ENCODE measurements around the gene ERG. TPM values are rescaled to one million over a fixed set of nuclear protein-coding genes. Genes with fewer than 3 reads are reported as not detected.

Gene ERG
- total RNA-seq, 1 donor from 2014 or later = 10.0 TPM

DNA sequence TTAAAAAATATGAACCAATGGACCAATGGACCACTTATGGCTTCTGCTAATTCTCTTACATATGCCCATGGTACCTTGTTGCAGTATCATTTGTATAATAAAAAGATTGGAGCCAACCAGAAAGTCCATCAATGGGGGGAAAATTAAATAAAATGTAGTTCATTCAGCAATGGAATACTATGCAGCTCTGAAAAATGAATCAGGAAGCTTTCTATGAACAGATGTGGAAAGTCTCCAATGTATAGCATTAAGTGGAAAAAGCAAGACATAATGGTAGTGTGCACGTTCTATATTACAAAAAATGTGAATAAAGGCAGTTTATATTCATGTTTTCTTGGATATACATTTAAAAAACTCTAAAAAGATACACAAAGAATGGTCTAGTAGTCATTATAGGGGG, 140.2 kb downstream of the ERG start:
- DNase-seq (ENCODE audit: low spot score) = no peak

DNA sequence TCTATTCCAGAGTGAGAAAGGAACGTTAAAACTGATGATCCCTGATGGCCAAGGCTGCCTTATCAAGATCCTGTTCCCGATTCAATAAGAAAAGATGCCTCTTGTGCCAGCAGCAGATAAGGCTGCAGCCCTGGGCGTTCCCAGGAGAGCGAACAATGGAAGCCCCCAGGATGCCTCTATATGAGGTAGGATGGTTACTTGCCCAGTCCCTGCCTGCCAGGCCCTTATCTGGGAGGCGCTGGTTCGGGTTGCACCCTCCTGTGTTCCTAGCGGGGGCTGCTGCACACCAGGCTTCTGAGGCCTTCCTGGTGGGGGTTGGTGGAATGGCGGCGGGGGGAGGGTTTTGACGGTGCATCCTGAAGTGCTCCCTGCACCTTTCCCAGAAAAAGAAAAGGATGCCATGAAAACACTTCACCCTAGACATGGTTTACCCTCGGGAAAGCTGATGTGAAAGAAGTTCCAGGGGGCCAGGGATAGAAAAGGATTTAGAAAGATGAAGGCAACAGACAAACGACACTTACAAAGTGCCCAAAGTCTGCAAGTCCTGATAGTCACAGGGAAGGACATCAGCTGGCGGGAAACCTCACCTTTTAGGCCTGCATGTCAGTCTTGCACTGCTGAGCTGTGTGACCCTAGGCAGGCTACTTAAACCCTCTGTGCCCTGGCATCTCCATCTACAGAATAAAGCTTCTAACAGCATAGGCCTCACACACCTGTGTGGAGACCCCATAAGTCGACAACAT, 141.2 kb downstream of the ERG start:
- DNase-seq (ENCODE audit: low spot score) = no peak

DNA sequence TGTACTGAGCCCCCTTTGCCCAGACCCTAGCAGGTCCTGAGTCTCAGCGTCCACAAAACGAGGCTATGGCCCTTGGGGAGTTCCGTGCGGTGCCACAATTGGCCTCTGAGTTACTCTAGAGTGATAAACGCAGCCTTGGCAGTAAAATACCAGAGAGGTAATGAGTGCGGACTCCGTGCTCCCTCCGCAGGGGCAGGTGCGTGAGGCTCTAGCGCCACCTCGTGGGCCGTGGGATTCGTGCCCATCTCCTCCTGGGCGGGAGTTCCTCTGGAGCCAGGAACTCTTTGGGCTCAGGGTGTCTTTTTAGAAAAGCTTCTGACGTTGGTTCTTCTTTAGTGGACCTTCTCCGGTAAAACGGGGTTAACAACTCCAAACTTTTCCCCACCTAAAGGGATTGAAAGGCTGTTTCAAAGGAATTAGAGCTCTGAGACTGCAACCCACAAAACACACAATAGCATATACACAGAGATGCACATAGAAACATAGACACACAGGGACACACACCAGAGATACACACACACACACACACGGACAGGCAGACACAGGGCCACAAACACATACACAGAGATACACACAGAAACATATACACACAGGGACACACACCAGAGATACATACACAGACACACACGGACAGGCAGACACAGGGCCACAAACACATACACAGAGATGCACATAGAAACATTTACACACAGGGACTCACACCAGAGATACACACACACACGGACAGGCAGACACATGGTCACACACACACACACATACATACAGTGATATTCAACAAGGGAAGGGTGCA, 142.1 kb downstream of the ERG start:
- peak; percentile 75 for DNase-seq (ENCODE audit: low spot score)

DNA sequence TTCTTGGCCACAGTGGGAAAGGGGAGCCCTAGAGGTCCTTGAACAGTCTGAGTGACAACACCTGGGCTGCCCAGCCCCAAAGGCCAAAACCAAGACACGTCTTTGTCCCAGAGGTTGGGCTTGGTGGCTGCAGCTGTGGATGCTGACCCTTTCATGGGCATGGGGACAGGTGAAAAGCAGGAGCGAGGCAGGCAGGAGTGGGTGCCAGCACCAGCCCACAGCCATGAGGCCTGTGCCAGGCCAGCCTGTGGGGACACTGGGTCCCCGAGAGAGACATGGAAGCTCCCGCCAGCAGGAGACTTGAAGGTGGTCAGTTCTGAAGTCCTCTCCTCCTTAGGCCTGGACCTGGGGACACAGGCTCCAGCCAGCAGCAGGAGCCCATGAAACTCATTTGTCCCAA, 142.9 kb downstream of the ERG start:
- no peak for DNase-seq (ENCODE audit: low spot score)

DNA sequence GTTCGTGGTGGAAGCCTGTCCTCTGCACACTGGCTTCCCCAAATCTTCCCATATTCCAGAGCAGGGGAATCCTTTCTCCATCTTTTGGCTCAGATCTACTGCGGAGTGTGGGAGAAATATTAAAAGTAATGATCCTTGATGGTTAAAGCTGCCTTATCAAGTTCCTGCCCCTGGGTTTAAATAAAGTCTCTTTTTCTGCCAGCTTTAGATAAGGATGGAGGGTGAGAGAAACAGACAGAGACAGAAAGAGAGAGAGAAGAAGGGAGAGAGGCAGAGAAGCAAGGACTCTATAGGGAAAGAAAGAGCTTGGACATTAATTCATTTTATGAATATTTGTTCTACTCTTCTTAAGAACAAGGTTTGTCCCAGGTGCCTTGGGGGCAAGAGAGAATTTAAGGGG, 143.5 kb downstream of the ERG start:
- DNase-seq (ENCODE audit: low spot score) = no peak

DNA sequence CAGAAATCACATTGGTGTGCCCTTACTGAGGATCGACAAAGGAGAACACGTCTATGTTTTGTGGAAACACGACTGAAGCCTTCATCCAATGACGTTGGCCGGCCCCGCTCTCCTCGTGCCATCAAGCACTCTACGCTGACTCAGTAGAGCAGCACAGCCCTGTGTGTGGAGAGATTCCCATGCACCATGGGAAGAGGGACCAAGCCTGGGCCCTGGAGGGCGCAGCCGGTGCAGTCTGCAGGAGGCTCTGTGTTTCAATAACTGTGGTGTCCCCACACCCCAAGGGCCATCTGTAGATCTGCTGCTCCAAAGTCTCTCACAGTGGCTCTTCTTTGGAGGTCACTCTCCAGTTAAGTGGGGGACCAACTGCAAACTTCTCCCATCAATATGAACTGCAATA, 144.0 kb downstream of the ERG start:
- no peak for DNase-seq (ENCODE audit: low spot score)

DNA sequence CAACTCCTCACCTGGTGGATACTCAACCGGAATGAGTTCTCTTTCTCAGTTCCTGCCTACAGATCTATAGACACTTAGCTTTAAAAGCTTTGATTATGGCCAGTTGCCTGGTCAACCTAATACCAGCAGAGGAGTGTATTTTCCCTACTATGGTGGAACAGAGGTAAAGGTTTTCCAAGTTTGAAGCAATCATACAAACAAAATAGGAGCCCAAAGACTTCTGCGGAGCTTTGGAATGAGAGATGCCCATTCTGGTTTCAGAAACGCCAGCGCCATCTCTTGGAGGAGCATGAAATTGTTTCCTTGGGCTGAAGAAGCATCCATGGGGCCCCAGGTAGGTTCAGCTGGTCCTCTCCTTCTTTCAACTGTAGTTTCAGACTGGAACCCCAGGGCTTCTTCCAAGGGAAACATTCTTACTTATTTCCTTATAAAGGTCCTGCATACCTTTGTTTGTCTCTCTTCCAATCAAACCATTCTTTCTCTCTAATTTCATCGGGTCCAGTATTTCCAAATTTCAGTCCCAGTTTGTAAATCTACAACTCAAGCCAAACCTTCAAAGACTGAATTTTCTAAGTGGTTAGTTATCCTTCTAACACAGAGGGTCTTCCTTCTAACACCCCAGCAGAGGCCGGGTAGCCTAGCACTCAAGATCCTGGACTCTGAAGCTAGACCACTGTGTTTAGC, 145.6 kb downstream of the ERG start:
- DNase-seq (ENCODE audit: low spot score) = peak; percentile 64

DNA sequence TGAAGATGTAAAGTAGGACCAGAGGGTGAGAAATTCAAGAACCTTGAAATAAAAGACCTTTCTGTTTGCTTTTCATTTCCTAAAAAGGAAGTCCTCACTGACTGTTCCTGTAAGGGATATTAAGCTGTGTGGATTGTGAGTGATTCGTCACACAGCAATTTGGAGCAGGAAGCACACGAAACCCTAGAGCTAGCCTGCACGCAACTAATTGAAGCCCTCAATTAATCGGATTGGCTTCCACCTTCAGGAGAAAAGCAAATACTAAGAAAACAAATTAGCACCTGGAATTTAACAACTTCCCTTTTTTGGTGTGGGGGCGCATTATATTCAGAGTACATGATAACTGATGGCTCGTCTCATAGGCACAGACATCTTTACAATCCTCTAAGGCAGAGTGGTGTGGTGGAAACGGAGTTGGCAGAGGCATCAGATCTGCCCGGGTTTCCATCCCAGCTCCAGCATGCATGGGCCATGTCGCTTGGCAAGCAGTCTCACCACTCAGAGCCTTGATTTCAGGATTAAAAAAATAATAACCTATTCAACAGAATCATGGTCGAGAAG, 146.2 kb downstream of the ERG start:
- DNase-seq (ENCODE audit: low spot score) = no peak

DNA sequence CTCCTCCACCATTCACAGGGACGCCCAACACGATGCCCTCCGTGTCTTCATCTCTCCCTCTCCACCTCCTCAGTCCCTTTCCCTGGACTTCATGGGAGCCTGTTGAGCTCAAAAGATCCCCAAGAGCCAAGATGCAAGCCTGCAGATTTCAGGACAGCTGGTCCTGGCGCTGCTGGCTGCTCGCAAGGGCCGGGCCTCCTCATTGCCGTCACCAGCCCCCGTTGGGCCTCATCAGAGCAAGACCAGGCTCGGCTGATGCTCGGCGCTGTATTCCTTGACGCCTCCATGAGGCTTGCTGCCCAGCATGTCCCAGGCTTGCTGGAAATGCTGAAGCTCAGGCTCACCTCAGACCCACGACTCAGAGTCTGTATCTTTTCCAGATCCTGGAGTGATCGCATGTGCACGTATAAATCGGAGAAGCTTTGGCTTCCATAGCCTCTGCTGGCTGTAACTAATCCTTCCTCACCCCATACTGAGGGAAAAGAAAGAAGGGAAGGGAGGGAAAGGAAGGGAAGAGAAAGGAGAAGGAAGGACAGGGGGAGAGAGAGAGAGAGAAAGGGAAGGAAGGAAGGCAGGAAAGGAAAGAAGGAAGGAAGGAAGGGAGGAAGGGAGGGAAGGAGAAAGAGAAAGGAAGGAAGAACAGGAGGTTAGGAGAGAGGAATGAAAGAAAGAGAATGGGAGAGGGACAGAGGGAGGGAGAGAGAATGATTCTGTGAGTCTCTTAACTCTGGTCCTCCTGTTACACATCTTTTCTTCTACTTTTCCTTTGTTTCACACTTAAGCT, 146.9 kb downstream of the ERG start:
- DNase-seq (ENCODE audit: low spot score) = no peak

DNA sequence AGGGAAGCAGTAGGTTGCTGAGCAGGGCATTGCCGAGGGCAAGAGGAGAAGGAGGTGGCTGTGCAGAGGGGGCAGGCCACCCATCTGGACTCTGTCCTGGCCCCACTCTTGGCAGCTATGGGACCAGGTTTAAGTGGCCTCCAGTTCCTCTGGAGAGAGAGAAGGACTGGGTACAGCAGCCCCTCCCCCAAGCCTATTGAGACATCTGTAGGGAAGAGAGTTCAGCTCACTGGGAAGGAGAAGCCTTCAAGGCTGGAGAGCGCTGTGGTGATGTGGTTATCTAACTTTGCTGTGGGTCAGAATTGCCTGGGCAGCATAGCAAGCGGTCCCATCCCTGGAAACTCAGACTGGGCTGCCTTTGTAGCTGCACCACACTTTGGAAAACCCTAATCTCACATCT, 147.6 kb downstream of the ERG start:
- DNase-seq (ENCODE audit: low spot score) = no peak

DNA sequence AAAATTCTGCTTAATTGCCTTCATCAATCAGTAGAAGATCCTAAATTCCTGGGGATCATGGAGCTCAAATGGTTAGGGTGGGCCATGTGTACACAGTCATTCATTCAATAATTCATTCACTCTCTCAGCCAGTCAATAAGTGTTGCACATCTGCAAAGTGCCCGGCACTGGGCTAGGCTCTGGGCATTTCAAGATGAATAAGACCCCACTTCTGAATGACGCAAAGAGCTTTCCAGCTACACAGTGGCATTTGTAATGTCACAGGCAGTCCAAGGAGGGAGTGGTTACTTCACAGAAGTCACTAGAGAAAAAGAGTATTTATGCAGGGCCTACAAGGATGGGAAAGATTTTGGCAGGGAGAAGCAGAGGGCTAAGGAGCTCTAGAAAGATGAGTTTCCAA, 148.3 kb downstream of the ERG start:
- no peak for DNase-seq (ENCODE audit: low spot score)

DNA sequence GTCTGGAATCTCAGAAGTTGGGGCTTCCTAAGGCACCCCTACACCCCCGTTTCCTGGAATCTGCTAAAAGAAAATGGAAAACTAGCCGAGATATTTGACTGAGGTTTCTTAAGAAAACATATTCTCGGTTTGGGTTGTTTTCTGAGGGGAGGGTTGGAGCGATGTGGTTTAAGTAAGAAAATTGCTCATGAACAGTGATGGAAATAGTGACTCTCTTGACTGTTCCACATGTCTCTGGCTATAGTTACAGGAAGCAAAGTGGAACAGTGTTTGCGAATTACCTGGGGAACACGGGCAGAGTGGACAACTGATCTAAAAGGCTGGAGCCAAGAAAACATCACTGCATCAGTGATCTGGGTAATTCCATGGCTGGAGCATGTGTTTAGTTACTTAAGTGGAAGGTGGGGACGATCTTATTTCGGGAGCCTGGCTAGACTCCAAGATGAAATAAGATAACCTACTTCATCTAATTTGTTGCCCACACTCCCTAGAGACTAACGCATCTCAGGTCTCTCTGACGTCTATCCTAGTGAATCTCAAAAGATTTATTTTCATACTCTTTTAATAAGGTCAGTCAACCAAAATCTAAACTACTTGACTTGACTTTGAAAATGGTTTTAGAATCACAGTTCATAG, 149.0 kb downstream of the ERG start:
- no peak for DNase-seq (ENCODE audit: low spot score)

DNA sequence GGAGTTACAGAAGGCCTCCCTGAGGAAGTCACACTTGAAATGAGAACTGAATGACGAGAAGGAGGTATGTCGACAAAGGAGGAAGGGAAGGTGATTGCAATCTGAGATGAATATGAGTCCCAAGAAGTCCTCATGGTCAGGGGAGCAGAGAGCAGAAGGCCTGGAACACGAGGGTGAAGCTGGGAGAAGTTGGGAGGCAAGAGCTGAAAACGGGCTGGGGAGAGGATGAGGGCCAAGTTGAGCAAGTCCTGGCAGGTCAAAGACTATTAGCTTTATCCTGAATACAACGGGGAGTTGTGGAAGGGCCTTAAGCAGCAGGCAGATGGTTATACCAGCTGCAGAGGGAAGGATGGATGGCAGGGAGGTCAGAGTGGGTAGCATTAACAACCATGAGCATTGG, 152.0 kb downstream of the ERG start:
- DNase-seq (ENCODE audit: low spot score) = no peak

DNA sequence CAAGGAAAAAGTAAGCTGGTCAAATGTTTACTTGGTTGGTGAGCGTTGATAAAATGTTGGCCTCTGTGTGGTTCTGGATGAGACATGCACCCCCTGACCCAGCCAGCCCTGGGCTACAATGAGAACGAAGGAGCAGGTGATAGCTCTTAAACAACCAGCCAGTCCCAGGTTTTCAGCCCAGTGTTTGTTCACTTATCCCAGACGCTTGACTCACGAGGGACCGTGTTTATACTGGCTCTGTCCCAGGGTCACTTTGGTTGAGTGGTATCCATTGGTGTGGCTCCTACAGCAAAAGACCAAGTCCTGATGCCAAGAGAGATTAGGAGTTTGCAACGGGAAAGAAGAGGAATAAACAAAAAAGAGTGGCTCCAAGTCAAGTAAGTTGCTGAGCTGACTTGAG, 154.6 kb downstream of the ERG start:
- peak; percentile 83 for DNase-seq (ENCODE audit: low spot score)

DNA sequence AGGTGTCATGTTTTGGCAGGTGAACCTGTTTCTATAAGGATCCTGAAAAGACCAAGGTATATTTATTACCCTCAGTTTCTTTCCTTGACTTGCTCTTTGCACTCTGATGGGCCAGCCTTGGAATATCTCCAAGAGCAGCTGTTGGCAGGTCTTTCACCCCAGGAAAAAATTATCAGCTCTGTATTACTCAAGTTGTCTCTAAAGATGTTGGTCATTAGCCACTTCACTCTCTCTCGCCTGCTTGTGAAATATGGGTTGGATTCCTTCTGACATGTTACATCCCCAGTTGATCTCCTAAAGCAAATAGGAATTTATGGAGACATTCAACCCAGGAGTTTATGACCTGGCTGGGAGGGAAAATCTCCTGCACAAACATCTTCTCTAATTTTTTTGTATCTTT, 155.5 kb downstream of the ERG start:
- no peak for DNase-seq (ENCODE audit: low spot score)

DNA sequence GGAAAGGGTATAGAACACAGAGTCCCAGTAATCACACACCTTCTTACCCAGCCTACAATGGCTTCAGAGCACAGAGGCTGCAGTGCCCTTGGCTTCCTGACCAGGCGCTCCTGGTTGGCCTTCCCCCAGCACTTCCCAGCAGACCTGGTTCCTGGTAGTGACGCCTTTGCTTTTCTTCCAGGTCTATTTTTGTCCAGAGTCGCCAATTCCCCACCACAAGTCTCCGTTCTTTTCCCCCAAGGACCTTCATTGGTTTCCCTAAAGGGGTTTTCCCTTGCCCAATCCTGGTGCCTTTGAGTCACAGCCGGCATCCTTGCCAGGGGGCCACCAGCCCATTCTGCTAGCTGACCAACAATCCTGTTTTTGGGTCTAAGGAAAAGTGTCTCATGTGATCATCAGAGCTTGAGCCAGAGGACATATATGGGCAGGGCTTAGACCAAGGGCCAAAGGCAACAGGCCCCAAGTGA, 156.7 kb downstream of the ERG start:
- no peak for DNase-seq (ENCODE audit: low spot score)

DNA sequence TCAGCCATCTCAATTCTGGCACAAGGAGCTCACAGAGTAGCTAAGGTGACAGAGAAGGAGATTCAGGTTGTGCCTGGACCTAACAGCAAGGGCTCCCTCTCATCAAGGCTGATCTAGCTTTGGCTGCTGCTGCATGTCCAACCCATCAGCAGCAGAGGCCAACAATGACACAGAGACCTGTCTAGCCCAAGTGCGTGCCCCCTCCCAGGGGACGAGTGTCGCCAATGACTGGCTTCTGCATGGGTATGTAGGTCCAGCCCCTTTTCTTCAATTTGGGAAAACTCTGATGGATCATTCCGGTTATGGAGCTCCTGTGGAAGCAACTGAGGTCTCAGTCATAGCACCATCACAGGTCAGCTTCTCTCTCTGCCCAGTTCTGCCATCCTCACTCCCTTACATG, 158.1 kb downstream of the ERG start:
- no peak for DNase-seq (ENCODE audit: low spot score)

DNA sequence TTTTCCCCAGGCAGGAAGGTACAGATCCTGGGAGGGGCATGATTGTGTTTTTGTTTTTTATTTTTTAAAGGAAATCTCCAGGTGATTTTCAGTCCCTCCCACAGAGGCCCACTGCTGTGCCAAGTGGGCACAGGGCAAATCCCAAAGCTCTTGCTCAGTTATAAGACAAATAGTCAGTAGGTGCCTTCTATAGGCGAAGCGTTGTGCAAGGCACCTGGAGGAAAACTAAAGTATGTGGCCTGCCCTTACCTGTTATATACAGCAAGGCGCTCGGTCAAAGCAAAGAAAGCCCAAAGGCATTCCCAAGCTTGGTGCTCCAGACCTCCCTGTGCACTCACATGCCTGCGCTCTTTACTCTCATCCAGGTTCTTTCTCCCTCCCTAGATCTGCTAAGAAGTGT, 160.5 kb downstream of the ERG start:
- DNase-seq (ENCODE audit: low spot score) = no peak

DNA sequence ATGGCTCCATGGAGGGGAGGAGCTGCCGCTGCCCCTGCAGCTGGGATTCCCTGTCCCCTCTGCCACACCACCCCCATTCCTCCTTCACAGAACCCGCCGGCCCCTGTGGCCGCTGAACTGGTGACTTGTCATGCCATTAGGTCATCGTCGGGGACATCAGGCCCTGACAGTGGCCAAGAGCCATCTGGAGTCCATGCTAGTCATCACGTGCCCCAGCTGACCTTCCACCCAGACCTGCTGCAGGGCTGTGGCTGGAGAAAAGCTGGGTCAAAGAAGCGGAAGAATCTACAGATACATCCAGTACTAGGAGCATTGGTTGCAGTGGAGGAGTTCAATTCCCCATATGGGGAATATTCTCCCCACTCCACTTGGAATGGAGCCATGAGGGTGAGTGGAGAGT, 163.4 kb downstream of the ERG start:
- no peak for DNase-seq (ENCODE audit: low spot score)

DNA sequence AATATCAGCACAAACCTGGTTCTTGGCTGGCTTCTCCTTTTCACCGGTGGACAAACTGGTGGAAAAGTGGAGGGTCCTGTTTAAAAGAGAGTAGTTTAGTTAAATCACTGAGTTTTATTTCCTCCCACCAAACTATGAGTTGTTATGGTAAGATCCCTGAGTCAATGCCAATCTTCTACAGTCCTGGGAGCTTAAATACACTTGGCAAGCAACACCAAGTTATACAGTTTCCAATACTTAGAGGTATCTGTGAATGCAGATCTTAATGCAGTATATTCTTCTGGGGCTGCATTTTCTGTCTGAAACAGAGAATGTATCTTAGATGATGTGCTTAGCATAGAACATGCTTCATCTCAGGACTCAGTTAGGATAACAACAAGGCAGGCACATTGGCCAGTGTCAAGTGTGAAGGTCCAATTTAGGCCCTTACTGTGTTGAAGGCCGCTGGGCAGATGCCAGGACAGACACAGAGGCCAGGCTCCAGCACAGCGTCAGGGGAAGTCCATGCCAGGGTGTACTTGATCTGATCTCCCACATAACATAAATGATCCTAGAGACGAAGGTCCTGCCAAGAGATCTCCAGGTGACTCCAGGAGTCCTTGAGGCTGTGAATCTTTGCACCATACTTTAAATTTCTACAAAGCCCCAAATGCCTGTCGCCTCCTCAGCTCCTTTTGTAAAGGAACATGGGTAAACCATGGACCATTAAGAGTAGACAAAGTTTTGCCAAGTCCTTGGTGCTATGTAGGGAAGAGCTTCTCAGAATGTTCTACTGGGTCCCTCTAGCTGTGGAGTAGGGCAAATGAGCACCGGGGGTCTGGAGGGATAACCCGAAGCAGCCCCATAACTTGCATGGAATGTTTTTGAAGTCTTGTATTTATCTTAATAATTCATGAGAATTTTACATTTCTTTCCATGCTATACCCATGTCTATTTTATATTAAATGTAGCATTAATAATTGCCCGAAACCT, 164.7 kb downstream of the ERG start:
- no peak for DNase-seq (ENCODE audit: low spot score)

Data from mucosa of gallbladder (tissue), 1 donor.